ENCODE data around the gene ERFL.

The ERFL gene

DNA sequence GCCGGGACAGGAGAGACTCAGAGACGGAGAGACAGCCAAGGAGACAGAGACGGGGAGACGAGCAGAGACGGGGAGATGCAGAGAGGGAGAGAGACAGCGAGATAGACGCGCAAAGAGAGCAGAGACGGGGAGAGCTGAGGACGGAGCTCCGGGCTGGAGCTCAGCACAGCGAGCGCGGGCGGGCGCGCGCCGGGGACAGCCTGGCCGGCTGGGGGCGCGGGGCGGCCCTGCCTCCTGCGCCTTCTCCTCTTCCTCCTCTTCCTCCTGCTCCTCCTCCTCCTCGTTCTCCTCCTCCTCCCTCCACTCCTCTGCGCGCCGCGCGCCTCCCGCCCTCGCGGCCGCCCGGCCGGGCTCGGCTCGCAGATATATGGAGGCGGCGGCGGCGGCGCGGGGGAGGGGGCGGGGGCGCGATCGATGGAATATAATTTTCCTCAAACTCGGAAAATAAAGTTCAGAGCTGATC is at the start of gene ERFL:
TSS of gene ERFL (minus strand) at position 229 of the 463 bp plus-strand sequence. CDS start 15,530 bp downstream, outside the sequence.
- peak; percentile 44 for ATAC-seq
- Mint-ChIP-seq H3K27me3 (peaks cover 5% of the 10 kb centered on the region), H3K27ac (no peak within 1 kb of the TSS), H3K4me1 (peaks cover 33% of the 10 kb centered on the region), H3K36me3 (peaks cover 2% of the 10 kb centered on the region), H3K9me3 (no peaks in the 10 kb centered on the region), H3K4me3 (peak within 1 kb of the TSS; percentile 78)

DNA sequence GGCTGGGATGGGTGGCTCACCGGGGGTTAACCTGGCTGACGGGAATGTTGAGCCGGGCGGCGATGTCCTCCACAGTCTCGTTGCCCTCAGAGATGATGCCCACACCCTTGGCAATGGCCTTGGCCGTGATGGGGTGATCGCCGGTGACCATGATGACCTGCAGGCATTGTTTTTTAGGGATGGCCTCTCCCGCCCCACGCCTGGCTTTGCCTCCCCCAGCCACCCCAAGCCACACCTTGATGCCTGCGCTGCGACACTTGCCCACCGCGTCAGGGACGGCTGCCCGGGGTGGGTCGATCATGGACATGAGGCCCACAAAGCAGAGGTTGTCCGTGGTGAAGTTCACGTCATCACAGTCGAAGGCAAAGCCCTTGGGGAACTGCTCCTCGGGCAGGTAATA is 49.7 kb upstream of the ERFL start:
- no peaks in the 10 kb centered on the region for H3K4me1 Mint-ChIP-seq
- H3K27ac Mint-ChIP-seq = no peak overlapping the region
- no peaks in the 10 kb centered on the region for H3K36me3 Mint-ChIP-seq
- ATAC-seq = no peak
- H3K4me3 Mint-ChIP-seq = no peak overlapping the region
- no peaks in the 10 kb centered on the region for H3K27me3 Mint-ChIP-seq
- no peaks in the 10 kb centered on the region for H3K9me3 Mint-ChIP-seq

DNA sequence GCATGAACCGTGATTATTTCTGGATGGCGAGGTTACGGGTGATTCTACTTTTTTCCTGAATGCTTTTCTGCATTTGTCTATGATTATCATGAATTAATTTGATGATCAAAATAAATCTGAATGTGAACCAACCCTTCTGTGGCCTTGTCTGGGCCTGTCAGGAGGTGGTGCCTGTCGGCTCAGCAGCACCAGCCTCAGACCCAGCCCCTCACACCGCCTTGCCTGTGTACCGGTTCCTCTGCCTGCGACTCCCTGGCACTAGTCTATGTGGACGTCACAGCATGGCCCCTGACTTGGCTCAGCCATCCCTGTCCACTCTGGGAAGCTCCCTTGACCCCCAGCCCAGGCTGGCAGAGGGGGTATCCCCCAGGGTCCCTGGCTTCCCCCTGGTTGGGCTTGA is 46.4 kb upstream of the ERFL start:
- Mint-ChIP-seq H3K27me3 (no peaks in the 10 kb centered on the region), H3K27ac (no peak overlapping the region), H3K4me1 (no peaks in the 10 kb centered on the region), H3K4me3 (no peak overlapping the region), H3K9me3 (no peaks in the 10 kb centered on the region), H3K36me3 (no peaks in the 10 kb centered on the region)
- no peak for ATAC-seq

DNA sequence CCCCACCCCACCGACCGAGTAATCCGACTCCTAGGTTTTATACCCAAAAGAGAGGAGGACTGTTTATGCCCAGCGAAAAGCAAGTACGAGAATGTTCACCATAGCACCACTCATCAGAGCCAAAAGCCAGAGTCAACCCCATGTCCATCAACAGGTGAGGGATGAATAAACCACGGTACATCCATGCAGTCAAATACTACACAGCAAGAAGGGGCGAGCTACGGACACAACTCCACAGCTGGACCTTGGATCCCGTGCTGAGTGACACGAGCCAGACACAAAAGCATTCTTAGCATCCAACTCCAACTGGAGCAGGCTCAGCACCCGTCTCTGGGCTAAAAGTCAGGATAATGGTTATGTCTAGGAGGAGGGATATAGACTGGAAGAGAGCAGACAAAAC is 43.1 kb upstream of the ERFL start:
- Mint-ChIP-seq H3K27me3 (peaks cover 6% of the 10 kb centered on the region), H3K4me1 (no peaks in the 10 kb centered on the region), H3K27ac (no peak overlapping the region), H3K36me3 (no peaks in the 10 kb centered on the region), H3K4me3 (no peak overlapping the region), H3K9me3 (no peaks in the 10 kb centered on the region)
- ATAC-seq = no peak

DNA sequence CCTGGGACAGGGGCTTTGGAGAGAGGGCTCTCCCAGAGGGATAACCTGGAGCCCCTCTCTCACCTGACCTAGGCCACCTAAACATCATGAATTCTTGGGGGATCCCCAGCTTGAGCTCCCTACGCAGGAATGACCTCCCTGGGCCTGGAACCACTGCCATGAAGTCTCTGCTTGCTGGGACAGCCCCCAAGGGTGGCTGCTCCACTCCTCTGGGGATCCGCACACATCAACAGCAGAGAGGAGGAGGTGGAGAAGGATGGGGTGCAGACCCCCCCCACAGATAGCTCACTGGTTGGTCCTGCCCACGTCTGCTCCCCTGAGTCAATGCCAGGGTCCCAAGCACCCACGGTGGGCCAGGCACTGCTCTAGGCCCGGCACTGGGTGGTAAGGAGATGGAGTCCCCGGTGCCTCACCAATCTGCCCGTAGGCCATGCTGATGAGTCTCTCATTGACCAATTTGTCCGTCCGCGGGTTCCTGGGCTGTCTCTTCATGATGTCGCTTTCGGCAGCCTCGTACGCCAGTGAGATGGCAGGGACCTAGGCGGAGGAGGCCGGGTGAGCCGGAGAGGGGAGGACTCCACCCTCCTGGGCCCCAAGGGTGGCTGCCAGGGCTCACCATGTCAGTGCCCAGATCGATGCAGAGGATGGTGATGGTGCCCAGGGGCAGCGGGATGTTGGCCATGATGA is 41.7 kb upstream of the ERFL start:
- ATAC-seq = no peak
- no peak overlapping the region for H3K4me3 Mint-ChIP-seq
- H3K36me3 Mint-ChIP-seq = no peaks in the 10 kb centered on the region
- H3K9me3 Mint-ChIP-seq = no peaks in the 10 kb centered on the region
- H3K27ac Mint-ChIP-seq = no peak overlapping the region
- H3K27me3 Mint-ChIP-seq = peaks cover 9% of the 10 kb centered on the region
- H3K4me1 Mint-ChIP-seq = no peaks in the 10 kb centered on the region

DNA sequence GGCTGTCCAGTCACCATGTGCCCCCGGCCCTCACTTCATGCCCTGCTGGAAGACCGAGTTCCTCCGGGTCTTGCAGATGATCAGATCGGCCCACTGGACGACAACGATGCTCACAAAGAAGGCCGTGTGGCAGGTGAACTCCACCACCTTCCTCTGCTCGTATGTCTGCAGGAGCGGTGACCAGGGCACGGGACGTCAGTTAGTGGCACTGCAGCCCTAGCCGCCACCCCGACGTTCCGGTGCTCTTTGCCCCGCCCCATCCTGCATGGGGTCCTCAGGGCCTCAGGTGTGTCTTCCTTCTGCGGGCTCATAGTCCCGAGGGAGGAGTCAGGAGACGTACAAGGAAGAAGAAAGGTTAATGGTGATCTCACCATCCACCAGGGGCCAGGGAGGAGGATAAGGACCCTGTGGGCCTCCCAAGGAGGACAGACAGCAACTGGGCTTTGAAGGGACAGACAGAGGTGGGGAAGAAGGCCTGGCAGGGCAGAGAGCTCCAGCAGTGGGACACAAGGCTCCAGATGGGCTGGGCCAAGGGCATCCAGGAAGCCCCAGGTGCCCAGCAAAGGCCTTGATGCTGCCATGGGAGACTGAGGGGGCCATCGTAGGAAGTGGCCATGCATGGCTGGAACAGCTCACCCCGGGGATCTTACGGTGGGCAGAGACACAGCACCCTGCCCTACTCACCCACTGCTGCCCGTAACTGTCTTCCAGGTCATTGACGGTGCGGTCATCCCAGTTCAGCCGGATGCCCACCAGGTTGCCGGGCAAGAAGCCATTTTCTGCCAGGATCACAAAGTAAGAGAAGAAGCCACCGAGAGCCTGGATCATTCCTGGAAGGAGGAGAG is 40.7 kb upstream of the ERFL start:
- no peak overlapping the region for H3K27ac Mint-ChIP-seq
- no peaks in the 10 kb centered on the region for H3K9me3 Mint-ChIP-seq
- peaks cover 9% of the 10 kb centered on the region for H3K27me3 Mint-ChIP-seq
- ATAC-seq = no peak
- no peak overlapping the region for H3K4me3 Mint-ChIP-seq
- no peaks in the 10 kb centered on the region for H3K36me3 Mint-ChIP-seq
- no peaks in the 10 kb centered on the region for H3K4me1 Mint-ChIP-seq

DNA sequence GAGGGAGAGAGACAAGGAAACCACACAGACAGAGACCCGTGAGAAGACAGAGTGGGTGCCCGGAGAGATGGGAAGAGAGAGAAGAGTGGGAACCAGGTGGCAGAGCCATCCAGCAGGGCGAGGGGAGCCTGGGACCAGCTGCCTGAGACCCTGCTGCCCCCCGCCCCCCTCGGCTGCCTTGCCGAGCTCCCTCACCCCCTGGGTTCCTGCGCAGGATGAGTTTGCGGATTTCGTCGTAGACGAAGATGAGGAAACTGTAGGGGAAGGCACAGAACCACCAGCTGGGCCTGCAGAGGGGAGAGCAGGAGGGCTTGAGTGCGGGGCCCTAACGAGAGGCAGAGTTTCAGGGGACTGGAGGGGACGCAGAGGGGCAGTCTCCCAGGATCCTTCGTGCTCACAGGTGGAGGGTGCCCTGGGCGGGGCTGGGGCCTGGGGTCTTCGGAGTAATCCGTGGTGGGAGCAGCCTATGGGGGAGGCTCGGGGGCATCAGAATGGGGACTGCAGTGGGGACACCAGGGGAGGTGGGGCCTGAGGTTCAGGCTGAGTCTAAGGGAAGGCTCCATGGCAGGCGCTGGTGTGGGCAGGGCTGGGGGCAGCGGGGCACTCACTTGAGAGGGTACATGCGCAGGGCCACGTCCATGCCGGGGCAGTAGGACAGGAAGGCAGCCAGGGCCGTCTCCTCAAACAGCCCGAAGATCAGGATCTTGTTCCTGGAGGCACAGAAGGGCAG is 39.0 kb upstream of the ERFL start:
- no peaks in the 10 kb centered on the region for H3K9me3 Mint-ChIP-seq
- no peaks in the 10 kb centered on the region for H3K4me1 Mint-ChIP-seq
- no peak overlapping the region for H3K27ac Mint-ChIP-seq
- no peaks in the 10 kb centered on the region for H3K36me3 Mint-ChIP-seq
- H3K4me3 Mint-ChIP-seq = no peak overlapping the region
- peak; percentile 42 for ATAC-seq
- peaks cover 9% of the 10 kb centered on the region for H3K27me3 Mint-ChIP-seq

DNA sequence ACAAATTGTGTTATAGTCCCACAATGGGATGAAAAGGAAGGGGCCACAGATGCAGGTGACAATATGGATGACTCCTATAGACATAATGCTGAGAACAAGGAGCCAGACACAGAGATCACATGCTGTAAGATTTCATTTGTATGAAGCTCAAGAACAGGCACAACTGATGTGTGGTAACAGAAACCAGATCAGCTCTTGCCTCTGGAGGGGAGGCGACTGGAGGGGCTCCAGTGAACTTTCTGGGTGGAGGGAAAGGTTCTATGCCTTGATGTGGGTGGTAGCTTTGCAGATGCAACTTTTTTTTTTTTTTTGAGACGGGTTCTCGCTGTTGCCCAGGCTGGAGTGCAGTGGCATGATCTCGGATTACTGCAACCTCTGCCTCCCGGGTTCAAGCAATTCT is 36.9 kb upstream of the ERFL start:
- Mint-ChIP-seq H3K4me3 (no peak overlapping the region), H3K9me3 (no peaks in the 10 kb centered on the region), H3K4me1 (no peaks in the 10 kb centered on the region), H3K36me3 (no peaks in the 10 kb centered on the region), H3K27me3 (peaks cover 9% of the 10 kb centered on the region), H3K27ac (no peak overlapping the region)
- ATAC-seq = no peak

DNA sequence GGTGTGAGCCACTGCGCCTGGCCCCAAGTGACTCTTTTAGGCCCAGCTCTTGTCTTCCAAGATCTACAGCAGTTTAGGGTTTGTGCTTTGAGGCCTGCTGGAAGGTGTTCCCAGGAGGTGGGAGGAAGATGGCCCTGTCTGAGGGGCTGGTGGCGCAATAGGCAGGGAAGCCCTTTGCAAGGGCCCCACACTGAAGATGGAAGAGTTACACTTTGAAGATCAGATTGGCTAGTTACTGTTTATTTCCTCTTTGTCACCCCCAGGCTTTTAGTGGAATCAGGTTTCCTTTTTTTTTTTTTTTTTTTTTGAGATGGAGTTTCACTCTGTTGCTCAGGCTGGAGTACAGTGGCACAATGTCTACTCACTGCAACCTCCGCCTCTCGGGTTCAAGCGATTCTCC is 32.7 kb upstream of the ERFL start:
- peaks cover 17% of the 10 kb centered on the region for H3K4me1 Mint-ChIP-seq
- H3K27ac Mint-ChIP-seq = no peak overlapping the region
- peaks cover 5% of the 10 kb centered on the region for H3K36me3 Mint-ChIP-seq
- no peaks in the 10 kb centered on the region for H3K9me3 Mint-ChIP-seq
- H3K27me3 Mint-ChIP-seq = no peaks in the 10 kb centered on the region
- no peak overlapping the region for H3K4me3 Mint-ChIP-seq
- ATAC-seq = no peak

DNA sequence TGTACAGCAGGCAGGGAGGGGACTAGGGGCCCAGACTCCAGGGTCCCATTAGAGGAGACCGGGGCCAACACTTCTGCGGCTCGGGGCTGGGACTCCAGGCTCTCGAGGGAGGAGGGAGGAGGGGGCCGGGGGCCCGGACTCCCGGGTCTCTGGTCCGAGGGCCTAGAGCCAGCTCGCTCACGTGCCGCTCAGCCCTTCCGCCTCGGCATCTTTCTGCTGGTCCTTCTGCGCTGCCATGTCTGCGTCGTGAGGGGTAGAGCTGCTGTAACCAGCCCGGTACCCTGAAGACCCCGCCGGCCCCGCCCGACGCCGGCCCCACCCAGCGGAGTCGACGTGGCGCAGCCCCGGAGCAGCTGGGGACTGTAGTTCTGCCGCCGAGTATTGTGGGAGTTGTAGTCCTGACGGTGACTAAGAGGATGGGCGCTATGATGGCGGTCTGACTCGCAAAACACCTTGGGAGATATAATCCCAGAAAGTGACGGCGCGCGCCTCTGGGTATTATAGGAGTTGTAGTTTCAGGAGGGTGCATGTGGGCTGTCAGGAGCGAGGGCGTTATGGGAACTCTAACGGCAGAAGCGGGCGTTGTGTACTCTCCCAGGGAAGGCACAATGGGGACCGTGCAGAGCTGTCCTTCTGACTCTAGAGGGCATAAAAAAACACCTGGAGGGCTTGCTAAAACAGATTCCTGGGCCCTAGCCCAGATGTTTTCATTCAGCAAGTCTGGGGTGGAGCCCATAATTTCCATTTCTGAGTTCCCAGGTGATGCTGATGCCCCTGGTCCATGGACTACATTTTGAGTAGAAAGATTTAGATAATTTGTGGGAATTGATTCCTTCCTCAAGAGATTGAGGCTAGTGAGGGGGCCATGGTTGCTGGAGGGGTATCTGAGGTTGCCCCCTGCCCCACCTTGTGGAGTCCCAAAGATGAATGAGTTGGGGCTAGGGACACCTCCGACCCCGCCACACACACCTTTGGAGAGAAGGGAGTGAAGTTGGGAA is 31.1 kb upstream of the ERFL start, which contains the start of gene RABAC1:
TSS of gene RABAC1 (minus strand) at position 266 of the 998 bp plus-strand sequence. CDS start at position 237, 29 bp downstream.
- Mint-ChIP-seq H3K9me3 (no peaks in the 10 kb centered on the region), H3K4me3 (peak within 1 kb of the TSS; percentile 90), H3K36me3 (peaks cover 5% of the 10 kb centered on the region)

DNA sequence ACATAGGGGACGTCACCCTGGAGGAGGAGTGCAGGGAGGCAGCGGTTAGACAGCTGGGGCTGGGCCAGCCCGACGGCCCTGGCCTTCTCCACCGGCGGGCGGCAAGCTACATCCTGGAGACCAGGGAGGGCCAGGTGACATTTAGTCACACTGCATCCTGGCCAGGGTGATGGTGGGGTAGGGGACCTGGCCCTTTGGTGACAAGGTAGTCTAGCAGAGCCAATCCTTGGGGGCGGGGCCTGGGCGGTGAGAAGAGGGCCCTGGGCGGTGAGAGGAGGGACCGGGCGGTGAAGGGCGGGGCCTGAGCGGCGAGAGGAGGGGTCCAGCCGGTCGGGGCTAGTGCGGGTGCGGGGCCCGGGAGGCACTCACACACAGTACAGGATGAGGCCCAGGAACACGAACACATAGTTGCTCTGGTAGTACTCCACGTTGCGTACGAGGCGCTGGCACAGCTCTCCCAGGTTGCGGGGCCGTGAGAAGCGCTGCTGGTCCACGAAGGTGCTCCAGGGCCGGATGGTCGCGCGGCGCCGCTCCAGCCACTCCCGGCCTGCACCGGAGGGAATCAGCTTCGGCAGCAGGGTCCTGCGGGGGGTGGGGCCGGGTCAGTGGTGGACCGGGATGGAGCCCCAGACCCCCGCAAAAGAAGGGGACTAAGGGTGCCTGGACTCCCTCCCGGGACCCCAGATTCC is 30.3 kb upstream of the ERFL start:
- H3K4me3 Mint-ChIP-seq = peak overlapping the region; percentile 90
- peak overlapping the region; percentile 60 for H3K27ac Mint-ChIP-seq

More for the DNA sequence above, 31.1 kb upstream of the ERFL start, which contains the start of gene RABAC1:
- Mint-ChIP-seq H3K27ac (peak within 1 kb of the TSS; percentile 60), H3K27me3 (no peaks in the 10 kb centered on the region), H3K4me1 (peaks cover 17% of the 10 kb centered on the region)
- peak; percentile 96 for ATAC-seq

DNA sequence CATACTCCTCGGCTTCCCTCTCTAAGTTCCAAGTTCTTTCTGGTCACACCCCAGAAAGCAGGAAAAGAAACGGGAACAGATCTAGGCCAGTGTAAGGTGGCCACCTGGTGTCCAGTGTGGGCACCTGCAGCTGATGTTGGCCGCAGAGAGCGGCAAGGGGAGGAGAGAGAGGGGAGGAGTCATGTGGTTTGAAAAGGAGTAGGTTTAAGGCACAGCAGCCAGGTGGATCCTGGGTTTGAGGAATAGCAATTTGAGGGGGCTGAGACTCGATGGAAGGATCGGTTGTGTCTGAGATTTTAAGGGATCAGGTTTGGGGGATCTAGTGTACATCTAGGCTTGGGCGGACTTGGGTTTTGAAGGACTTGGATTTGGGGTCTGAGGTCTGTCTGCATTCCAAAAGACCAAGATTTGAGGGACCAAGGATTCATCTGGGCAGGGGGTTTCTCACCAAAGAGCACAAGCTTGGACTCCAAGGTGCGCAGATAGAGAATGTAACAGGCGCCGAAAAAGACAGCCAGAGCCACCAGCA is 29.7 kb upstream of the ERFL start:
- peak overlapping the region; percentile 60 for H3K27ac Mint-ChIP-seq
- peaks cover 17% of the 10 kb centered on the region for H3K4me1 Mint-ChIP-seq
- peaks cover 5% of the 10 kb centered on the region for H3K36me3 Mint-ChIP-seq
- peak overlapping the region; percentile 90 for H3K4me3 Mint-ChIP-seq
- peak; percentile 69 for ATAC-seq
- H3K27me3 Mint-ChIP-seq = no peaks in the 10 kb centered on the region
- H3K9me3 Mint-ChIP-seq = no peaks in the 10 kb centered on the region

More for the DNA sequence above, 30.3 kb upstream of the ERFL start:
- Mint-ChIP-seq H3K4me1 (peaks cover 17% of the 10 kb centered on the region), H3K9me3 (no peaks in the 10 kb centered on the region), H3K27me3 (no peaks in the 10 kb centered on the region), H3K36me3 (peaks cover 5% of the 10 kb centered on the region)
- ATAC-seq = peak; percentile 84

DNA sequence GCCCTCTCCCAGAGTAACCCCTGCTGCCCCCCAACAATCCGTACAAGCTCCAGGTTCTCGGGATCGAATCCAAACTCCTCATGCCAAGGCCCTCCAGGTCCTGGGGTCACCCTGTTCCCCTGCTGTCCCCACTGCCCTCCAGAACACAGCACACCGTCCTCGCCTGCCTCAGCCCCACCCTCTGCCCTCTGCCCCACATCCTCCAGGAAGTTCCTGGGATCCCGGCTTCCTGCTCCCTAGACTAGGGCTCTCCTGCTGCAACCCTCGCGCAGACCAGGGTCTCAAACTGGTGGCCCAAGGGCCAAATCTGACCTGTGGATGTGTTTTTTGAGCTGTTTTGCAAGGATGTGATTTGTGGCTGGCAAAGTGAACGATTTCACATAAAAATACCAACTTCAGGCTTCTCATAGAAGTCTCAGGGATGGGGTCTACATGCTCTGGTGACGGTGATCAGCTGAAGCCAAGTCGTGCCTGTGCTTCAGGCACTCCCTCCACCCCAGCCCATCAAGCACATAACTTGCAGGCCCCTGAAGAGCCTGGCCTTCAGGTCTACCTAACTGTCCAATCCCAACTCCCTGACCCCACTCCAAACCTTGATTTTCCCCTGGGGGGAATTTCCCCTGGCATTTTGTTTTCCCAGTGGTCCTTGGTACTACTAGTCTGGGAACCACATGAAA is 29.1 kb upstream of the ERFL start:
- Mint-ChIP-seq H3K27ac (peak overlapping the region; percentile 60), H3K4me3 (no peak overlapping the region), H3K9me3 (no peaks in the 10 kb centered on the region), H3K27me3 (no peaks in the 10 kb centered on the region), H3K4me1 (peaks cover 18% of the 10 kb centered on the region), H3K36me3 (peaks cover 5% of the 10 kb centered on the region)
- ATAC-seq = no peak

Measured in stimulated activated memory B cell treated with anti-CD40 and anti-IgM and Interleukin-4, amounts not matched to agents 10 μg/mL and 1 μg/mL and 100 μg/mL, for 72 hours (primary cell).